ENCODE measurements around the gene TDRD7.

GRCh38 chr9:97418880-97419279 lies 7.0 kb downstream of the TDRD7 start:
- TF ChIP-seq EGR1 (IDR thresholded peaks at IDR 0.05) (no peak), EP300 (IDR thresholded peaks at IDR 0.05; ENCODE audit: borderline replicate concordance) (no peak), USF1 (IDR thresholded peaks at IDR 0.05) (no peak)

All from Ishikawa (cell line).